PFSK-1 (cell line): ENCODE measurements around the gene SYNE1.

ENCODE experiments used
- FOXP2 ChIP-seq: optimal IDR thresholded peaks from 2 replicates; pipeline ENCODE3; 2011; ENCODE audit warnings: borderline replicate concordance, control low read depth, inconsistent platforms; ENCODE audit not compliant: insufficient read depth; ENCODE audit errors: extremely low read length, extremely low read depth
- POLR2AphosphoS5 ChIP-seq: IDR thresholded peaks from 2 replicates; pipeline ENCODE4 v1.6.1; 2012; ENCODE audit warnings: low read depth, mild to moderate bottlenecking, control low read depth, low read length, moderate library complexity
- SIN3A ChIP-seq: IDR thresholded peaks from 2 replicates; pipeline ENCODE4 v1.6.1; 2012; ENCODE audit warnings: mild to moderate bottlenecking, low read length, moderate library complexity, borderline replicate concordance; ENCODE audit not compliant: insufficient read depth
- TAF1 ChIP-seq: IDR thresholded peaks from 2 replicates; pipeline ENCODE4 v1.6.1; 2012; ENCODE audit warnings: low read length, control low read depth, borderline replicate concordance; ENCODE audit not compliant: insufficient read depth
- TF ChIP-seq, protein P1 (sequence below), 2 experiments: IDR thresholded peaks; 2 replicates each; pipeline versions ENCODE4 v1.6.1 to v1.8.0; 2011 to 2012; ENCODE audit warnings: low read depth in 2 of 2, low read length in 2 of 2, control low read depth in 1 of 2, inconsistent platforms in 1 of 2, mild to moderate bottlenecking in 1 of 2, moderate library complexity in 1 of 2; ENCODE audit not compliant: insufficient read depth in 1 of 2

Gene SYNE1

DNA sequence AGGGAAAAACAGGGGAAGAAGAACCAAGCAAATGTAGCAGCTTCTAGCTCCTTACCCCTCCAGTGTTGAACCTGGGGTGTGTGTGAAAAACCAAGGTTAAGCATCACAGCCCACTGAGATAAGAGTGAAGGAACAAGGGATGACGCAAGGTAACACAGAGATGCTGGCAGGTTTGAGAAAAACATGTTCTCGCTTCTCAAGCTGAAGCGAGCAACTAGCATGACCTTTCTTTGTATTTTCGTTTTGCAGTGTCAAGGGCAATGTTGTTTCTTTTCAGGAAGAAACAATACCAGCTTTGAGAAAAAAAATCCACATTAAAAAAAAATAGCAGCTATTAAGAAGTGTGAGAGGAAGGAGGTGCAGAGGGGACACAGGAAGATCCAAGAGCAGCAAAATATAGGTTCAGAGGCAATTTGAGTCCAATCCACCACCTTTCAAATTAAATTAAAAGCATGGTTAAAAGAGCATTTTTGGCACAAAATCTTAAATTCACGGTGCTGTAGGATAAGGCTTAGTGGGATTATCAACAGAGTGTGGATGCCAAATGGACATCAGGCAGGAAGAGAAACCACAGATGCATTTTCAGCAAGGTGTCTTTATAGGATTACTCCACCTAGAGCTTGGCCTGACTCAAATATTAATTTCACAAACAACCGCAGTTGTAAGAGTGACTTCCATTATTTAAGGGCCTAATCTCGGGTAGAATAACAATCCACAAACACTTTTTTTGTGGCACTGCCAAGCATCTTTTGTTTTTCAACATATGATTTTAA, 70.9 kb downstream of the SYNE1 start:
- no peak for TF ChIP-seq FOXP2
- no peak for TF ChIP-seq TAF1
- TF ChIP-seq POLR2AphosphoS5: no peak
- TF ChIP-seq, protein P1, sequence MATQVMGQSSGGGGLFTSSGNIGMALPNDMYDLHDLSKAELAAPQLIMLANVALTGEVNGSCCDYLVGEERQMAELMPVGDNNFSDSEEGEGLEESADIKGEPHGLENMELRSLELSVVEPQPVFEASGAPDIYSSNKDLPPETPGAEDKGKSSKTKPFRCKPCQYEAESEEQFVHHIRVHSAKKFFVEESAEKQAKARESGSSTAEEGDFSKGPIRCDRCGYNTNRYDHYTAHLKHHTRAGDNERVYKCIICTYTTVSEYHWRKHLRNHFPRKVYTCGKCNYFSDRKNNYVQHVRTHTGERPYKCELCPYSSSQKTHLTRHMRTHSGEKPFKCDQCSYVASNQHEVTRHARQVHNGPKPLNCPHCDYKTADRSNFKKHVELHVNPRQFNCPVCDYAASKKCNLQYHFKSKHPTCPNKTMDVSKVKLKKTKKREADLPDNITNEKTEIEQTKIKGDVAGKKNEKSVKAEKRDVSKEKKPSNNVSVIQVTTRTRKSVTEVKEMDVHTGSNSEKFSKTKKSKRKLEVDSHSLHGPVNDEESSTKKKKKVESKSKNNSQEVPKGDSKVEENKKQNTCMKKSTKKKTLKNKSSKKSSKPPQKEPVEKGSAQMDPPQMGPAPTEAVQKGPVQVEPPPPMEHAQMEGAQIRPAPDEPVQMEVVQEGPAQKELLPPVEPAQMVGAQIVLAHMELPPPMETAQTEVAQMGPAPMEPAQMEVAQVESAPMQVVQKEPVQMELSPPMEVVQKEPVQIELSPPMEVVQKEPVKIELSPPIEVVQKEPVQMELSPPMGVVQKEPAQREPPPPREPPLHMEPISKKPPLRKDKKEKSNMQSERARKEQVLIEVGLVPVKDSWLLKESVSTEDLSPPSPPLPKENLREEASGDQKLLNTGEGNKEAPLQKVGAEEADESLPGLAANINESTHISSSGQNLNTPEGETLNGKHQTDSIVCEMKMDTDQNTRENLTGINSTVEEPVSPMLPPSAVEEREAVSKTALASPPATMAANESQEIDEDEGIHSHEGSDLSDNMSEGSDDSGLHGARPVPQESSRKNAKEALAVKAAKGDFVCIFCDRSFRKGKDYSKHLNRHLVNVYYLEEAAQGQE (IDR thresholded peaks at IDR 0.05; ENCODE audit: insufficient read depth in 1 of 2, low read depth in 2 of 2, low read length in 2 of 2): no peak
- TF ChIP-seq SIN3A: no peak

DNA sequence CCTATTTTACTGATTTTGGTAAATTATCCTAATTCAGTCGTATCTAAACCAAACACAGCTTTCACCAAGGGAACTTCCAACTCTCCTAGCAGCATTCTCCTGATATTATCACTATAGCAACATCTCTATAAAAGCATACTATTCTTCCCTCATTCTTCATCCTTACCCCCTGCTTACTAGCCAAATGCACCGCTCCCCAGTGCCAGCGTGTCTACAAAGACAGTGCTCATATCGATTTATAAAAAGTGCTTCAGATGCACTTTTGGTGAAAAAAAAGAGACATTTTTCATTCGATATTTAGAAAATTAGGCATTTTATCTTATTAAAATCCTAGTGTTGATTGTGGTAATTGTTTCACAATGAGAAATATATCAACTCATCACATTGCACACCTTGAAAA, 74.0 kb downstream of the SYNE1 start:
- TF ChIP-seq POLR2AphosphoS5 (no peak), FOXP2 (no peak), TAF1 (no peak)

DNA sequence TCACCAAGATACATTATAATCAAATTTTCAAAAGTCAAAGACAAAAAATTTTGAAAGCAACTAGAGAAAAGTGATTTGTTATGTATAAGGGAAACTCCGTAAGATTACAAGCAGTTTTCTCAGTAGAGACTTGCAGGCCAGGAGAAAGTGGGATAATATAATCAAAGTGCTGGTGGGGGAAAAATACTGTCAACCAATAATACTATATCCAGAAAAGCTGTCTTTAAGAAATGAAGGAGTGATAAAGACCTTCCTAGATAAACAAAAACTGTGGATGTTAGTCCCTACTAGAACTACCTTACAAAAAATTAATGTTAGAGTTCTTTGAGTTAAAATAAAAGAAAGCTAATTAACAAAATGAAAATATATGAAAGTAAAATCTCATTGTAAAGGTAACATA, 79.7 kb downstream of the SYNE1 start:
- TF ChIP-seq POLR2AphosphoS5 (no peak), SIN3A (no peak), FOXP2 (no peak), TAF1 (no peak)
- TF ChIP-seq, protein P1 (IDR thresholded peaks at IDR 0.05; ENCODE audit: insufficient read depth in 1 of 2, low read depth in 2 of 2, low read length in 2 of 2): no peak

DNA sequence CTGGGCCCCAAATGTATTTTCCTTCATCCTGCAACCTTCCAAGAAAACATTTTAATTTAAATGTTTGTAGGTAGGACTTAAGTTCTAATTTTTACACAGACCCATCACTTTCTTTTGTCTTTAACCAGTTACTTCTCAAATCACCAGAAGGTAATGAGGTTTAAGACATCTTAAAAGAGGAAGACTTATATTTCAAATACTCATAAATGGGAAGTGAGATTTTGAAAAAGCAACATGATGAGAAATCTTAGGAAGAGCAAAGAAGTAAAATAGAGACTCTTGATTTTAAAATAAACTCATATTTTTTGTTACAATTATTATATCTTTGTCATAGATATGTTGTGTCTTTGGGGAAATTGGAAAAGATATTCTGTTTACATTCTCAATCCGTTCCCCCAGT, 82.3 kb downstream of the SYNE1 start:
- TF ChIP-seq TAF1: no peak

DNA sequence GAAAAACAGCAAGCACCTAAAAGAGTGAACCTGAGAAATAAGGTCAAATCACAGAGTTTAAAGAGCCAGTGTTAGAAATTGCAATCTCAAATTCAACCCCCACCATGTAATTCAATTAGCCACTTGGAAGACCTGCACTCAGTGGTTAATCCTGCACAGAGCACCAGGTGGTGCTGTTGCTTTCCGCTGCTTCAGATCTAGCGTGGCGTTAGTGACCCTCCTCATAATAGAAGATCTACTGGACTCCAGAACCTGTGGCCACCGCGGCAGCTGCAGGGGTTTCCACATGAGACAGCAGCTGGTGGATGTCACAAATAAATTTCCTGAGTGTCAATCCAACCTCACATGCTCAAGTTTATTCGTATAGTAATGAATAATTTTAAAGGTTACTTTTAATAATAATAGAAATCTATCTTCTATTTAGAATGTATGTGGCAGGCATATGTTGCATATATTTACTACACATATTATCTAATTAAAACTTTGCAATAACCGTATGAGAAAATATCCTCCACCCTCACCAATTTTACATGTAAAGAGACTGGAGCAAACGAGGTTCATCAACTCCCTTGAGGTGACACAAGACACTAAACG, 84.4 kb downstream of the SYNE1 start:
- TF ChIP-seq TAF1: no peak
- TF ChIP-seq, protein P1 (IDR thresholded peaks at IDR 0.05; ENCODE audit: insufficient read depth in 1 of 2, low read depth in 2 of 2, low read length in 2 of 2): no peak
- no peak for TF ChIP-seq SIN3A
- no peak for TF ChIP-seq FOXP2
- TF ChIP-seq POLR2AphosphoS5: no peak

DNA sequence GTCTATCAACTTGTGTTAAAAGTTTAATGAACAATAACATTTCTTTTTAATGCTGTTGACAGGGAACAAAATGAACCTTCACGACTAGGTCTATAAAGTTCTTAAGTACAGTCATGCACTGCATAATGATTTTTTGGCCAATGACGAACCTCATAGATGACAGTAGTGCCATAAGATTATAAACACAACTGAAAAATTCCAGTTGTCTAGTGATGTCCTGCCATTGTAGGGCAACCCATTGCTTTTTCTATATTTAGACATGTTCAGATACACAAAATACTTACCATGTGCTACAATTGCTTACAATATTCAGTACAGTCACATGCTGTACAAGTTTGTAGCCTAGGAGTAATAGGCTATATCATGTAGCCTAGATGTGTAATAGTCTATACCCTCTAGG, 93.6 kb downstream of the SYNE1 start:
- TF ChIP-seq, protein P1 (IDR thresholded peaks at IDR 0.05; ENCODE audit: insufficient read depth in 1 of 2, low read depth in 2 of 2, low read length in 2 of 2): no peak
